ENCODE results near the gene HOXC9. TPM values are rescaled to one million over a fixed set of nuclear protein-coding genes. Genes with fewer than 3 reads are reported as not detected.

The HOXC9 gene
- total RNA-seq, 1 experiment from 2014 or later: 5.9 TPM

- no peak for DNase-seq (ENCODE audit: low read depth)
Observed at GRCh38 chr12:53963434-53964314, 36.3 kb upstream of the HOXC9 start.

- DNase-seq (ENCODE audit: low read depth): no peak
Observed at GRCh38 chr12:53964315-53964713, 35.6 kb upstream of the HOXC9 start.

GRCh38 chr12:53965281-53966084, 34.5 kb upstream of the HOXC9 start:
- no peak for DNase-seq (ENCODE audit: low read depth)

GRCh38 chr12:53966085-53966384, 33.9 kb upstream of the HOXC9 start:
- DNase-seq (ENCODE audit: low read depth): no peak

GRCh38 chr12:53966385-53967133, 33.4 kb upstream of the HOXC9 start:
- no peak for DNase-seq (ENCODE audit: low read depth)

- no peak for DNase-seq (ENCODE audit: low read depth)
Observed at GRCh38 chr12:53967421-53967925, 32.5 kb upstream of the HOXC9 start.

GRCh38 chr12:53968214-53969127, 31.5 kb upstream of the HOXC9 start:
- peak; percentile 11 for DNase-seq (ENCODE audit: low read depth)

GRCh38 chr12:53969588-53970259, 30.2 kb upstream of the HOXC9 start:
- DNase-seq (ENCODE audit: low read depth): no peak

- DNase-seq (ENCODE audit: low read depth): no peak
Observed at GRCh38 chr12:53970451-53970850, 29.5 kb upstream of the HOXC9 start.

- DNase-seq (ENCODE audit: low read depth): no peak
Observed at GRCh38 chr12:53971129-53971528, 28.8 kb upstream of the HOXC9 start.

GRCh38 chr12:53971686-53972085, 28.3 kb upstream of the HOXC9 start:
- DNase-seq (ENCODE audit: low read depth): no peak

- peak; percentile 65 for DNase-seq (ENCODE audit: low read depth)
Observed at GRCh38 chr12:53972152-53972702, 27.7 kb upstream of the HOXC9 start.

- DNase-seq (ENCODE audit: low read depth): no peak
Observed at GRCh38 chr12:53972722-53973235, 27.2 kb upstream of the HOXC9 start, which contains the start of gene HOXC11. Gene HOXC11, plus strand, starts transcription at chr12:53973126. Its CDS starts 116 bp downstream, at chr12:53973242.

GRCh38 chr12:53973236-53974042, 26.5 kb upstream of the HOXC9 start:
- DNase-seq (ENCODE audit: low read depth): peak; percentile 41

- DNase-seq (ENCODE audit: low read depth): peak; percentile 61
Observed at GRCh38 chr12:53974084-53975063, 25.6 kb upstream of the HOXC9 start, which contains the start of gene HOTAIR. Gene HOTAIR, minus strand, starts transcription at chr12:53974954.

- DNase-seq (ENCODE audit: low read depth): no peak
Observed at GRCh38 chr12:53975064-53975471, 24.9 kb upstream of the HOXC9 start.

- DNase-seq (ENCODE audit: low read depth): no peak
Observed at GRCh38 chr12:53975479-53976152, 24.3 kb upstream of the HOXC9 start.
